ENCODE results near the gene EN2.

DNA sequence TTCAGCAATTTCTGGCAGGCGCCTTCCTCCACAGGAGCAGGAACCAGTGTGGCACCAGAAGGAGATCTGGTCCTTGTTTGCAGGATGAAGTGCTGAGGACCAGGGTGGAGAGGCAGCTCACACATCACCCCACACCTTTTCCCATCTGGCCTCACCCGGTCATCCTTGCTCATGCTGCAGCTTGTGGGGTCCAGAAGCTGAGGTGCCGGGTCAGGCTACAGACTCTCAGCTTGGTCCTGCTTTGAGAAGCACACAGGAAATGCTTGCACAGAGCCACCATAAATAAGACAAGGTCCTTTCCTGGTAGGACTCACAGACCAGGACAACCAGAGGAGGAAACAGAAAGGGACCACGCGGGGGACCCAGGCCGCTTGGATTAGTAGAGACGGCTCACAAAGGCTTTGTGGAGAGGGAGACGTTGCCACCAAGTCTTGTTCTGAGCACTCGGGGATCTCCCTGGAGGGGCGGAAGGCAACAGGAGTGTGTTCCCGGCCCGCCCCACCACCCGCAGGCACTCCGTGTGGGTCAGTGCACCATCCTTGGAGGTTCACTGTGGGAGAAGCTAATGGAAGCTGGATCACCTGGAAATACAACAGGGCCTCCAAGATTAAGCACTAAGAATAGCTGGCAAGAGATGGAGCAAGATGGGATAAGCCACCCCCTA is 29.6 kb upstream of the EN2 start:
- TF ChIP-seq EZH2 (IDR thresholded peaks at IDR 0.05; ENCODE audit: borderline replicate concordance, insufficient read depth, low read depth, low read length, poor library complexity, severe bottlenecking), result no peak
- TF ChIP-seq, protein P1, sequence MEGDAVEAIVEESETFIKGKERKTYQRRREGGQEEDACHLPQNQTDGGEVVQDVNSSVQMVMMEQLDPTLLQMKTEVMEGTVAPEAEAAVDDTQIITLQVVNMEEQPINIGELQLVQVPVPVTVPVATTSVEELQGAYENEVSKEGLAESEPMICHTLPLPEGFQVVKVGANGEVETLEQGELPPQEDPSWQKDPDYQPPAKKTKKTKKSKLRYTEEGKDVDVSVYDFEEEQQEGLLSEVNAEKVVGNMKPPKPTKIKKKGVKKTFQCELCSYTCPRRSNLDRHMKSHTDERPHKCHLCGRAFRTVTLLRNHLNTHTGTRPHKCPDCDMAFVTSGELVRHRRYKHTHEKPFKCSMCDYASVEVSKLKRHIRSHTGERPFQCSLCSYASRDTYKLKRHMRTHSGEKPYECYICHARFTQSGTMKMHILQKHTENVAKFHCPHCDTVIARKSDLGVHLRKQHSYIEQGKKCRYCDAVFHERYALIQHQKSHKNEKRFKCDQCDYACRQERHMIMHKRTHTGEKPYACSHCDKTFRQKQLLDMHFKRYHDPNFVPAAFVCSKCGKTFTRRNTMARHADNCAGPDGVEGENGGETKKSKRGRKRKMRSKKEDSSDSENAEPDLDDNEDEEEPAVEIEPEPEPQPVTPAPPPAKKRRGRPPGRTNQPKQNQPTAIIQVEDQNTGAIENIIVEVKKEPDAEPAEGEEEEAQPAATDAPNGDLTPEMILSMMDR (IDR thresholded peaks at IDR 0.05), result no peak
